WTC11 (cell line): ENCODE measurements around the gene ARHGEF12. TPM values are rescaled to one million over a fixed set of nuclear protein-coding genes. Genes with fewer than 3 reads are reported as not detected.
A peak's percentile ranks its signal among the peaks of the same experiment; 100 is the strongest.

Experiments used
- ATAC-seq: fragments of 200-7000 bp; cut with Tn5 transposase; 2 replicates; pipeline ENCODE4 v1.10.0; 2021; ENCODE audit warnings: mild to moderate bottlenecking, moderate library complexity
- CTCF ChIA-PET: fragments of 300-600 bp; sonication (Branson Sonifier 250); formaldehyde crosslinking; loops from one replicate; lab custom pipeline; 2021; ENCODE audit warnings: antibody characterized with exemption; lab: Charles Lee
- POLR2A ChIA-PET: fragments of 350-600 bp; sonication (Branson Sonifier 250); formaldehyde crosslinking; loops from one replicate; lab custom pipeline; 2021; ENCODE audit warnings: antibody characterized with exemption; lab: Charles Lee
- DNase-seq: peaks from one replicate; pipeline ENCODE4 v3.0.0; 2021; ENCODE audit warnings: low spot score
- H3K27ac Mint-ChIP-seq: 2 replicates; pipeline ENCODE4 v1.8.0; 2021; ENCODE audit warnings: mixed read lengths
- H3K27me3 Mint-ChIP-seq: 2 replicates; pipeline ENCODE4 v1.8.0; 2021; ENCODE audit warnings: low read depth, mild to moderate bottlenecking, moderate library complexity, mixed read lengths
- H3K36me3 Mint-ChIP-seq: 2 replicates; pipeline ENCODE4 v1.8.0; 2021; ENCODE audit warnings: mixed read lengths
- H3K4me1 Mint-ChIP-seq: 2 replicates; pipeline ENCODE4 v1.8.0; 2022; ENCODE audit warnings: mixed read lengths
- H3K4me3 Mint-ChIP-seq: 2 replicates; pipeline ENCODE4 v1.8.0; 2021; ENCODE audit warnings: mild to moderate bottlenecking, moderate library complexity, mixed read lengths
- H3K9me3 Mint-ChIP-seq: 2 replicates; pipeline ENCODE4 v1.8.0; 2021; ENCODE audit warnings: mixed read lengths
- ATF2 ChIP-seq: sonication (generic); formaldehyde crosslinking; IDR thresholded peaks from 2 replicates; pipeline ENCODE4 v1.8.1; 2022; ENCODE audit warnings: low read depth, missing genetic modification reagents, borderline replicate concordance
- CDX4 ChIP-seq: fragments of 250-450 bp; sonication (Bioruptor Pico); IDR thresholded peaks from 2 replicates; pipeline ENCODE4 v1.9.0; 2021; ENCODE audit warnings: moderate library complexity, mild to moderate bottlenecking, inconsistent platforms, borderline replicate concordance
- CTCF ChIP-seq: fragments of 200-600 bp; IDR thresholded peaks from 2 replicates; pipeline ENCODE4 v1.8.0; 2022; ENCODE audit warnings: antibody characterized with exemption
- E2F4 ChIP-seq: sonication (generic); formaldehyde crosslinking; IDR thresholded peaks from 2 replicates; pipeline ENCODE4 v1.8.1; 2022; ENCODE audit warnings: low read depth, mild to moderate bottlenecking, moderate library complexity, missing genetic modification reagents, borderline replicate concordance
- MAX ChIP-seq: sonication (generic); formaldehyde crosslinking; IDR thresholded peaks from 2 replicates; pipeline ENCODE4 v1.8.0; 2022; ENCODE audit warnings: mild to moderate bottlenecking, missing genetic modification reagents
- MLX ChIP-seq: sonication (generic); formaldehyde crosslinking; IDR thresholded peaks from 2 replicates; pipeline ENCODE4 v1.8.1; 2023; ENCODE audit warnings: mild to moderate bottlenecking, missing genetic modification reagents, moderate library complexity
- NFATC4 ChIP-seq: fragments of 250-450 bp; sonication (Bioruptor Pico); IDR thresholded peaks from 2 replicates; pipeline ENCODE4 v1.9.0; 2021; ENCODE audit warnings: mild to moderate bottlenecking
- NR2C2 ChIP-seq: sonication (generic); formaldehyde crosslinking; IDR thresholded peaks from 2 replicates; pipeline ENCODE4 v1.8.0; 2022; ENCODE audit warnings: mild to moderate bottlenecking, missing genetic modification reagents
- STAT6 ChIP-seq: sonication (generic); formaldehyde crosslinking; conservative IDR thresholded peaks from 2 replicates; pipeline ENCODE4 v1.8.1; 2023; ENCODE audit warnings: mild to moderate bottlenecking, low read depth, missing genetic modification reagents, moderate library complexity
- ZNF532 ChIP-seq: fragments of 250-450 bp; sonication (Bioruptor Pico); IDR thresholded peaks from 2 replicates; pipeline ENCODE4 v1.9.0; 2021; ENCODE audit warnings: mild to moderate bottlenecking, borderline replicate concordance
- ZSCAN18 ChIP-seq: fragments of 250-450 bp; sonication (Bioruptor Pico); IDR thresholded peaks from 2 replicates; pipeline ENCODE4 v2.1.2; 2022; ENCODE audit warnings: mild to moderate bottlenecking, moderate library complexity
- total RNA-seq: library from RNA; stranded (reverse); gene quantifications from 3 replicates; pipeline ENCODE4 v1.2.3, GENCODE V29; 2021

Gene ARHGEF12
- total RNA-seq, 1 experiment from 2014 or later, result 35.8 TPM

- no peak for DNase-seq
- Mint-ChIP-seq H3K36me3 (no peaks in the 10 kb centered on the region), H3K4me1 (peaks cover 29% of the 10 kb centered on the region), H3K4me3 (no peak overlapping the region), H3K27me3 (peaks cover 15% of the 10 kb centered on the region), H3K27ac (peak overlapping the region; percentile 48; the same call in 1 of the 2 replicates), H3K9me3 (no peaks in the 10 kb centered on the region)
- ChIA-PET CTCF (interaction anchor here (0.9 to 3.1 kb wide), 7 partner anchors 30 to 412 kb away, joined by 3 to 13 read pairs (median 4); no protein-coding TSS in a partner anchor), POLR2A (no interaction called here)
- TF ChIP-seq NR2C2 (CRISPR knock-in tag), result 0 out of 2 replicates have a peak, but pooled peaks have one; percentile 1
- TF ChIP-seq ATF2 (CRISPR knock-in tag), result no peak
- TF ChIP-seq, all 79 proteins: peak for 1
- peak; percentile 17 for ATAC-seq
Measured at GRCh38 chr11:120517390-120517761, 181.2 kb downstream of the ARHGEF12 start.

GRCh38 chr11:120517801-120518291 is 181.6 kb downstream of the ARHGEF12 start:
- no peaks in the 10 kb centered on the region for H3K9me3 Mint-ChIP-seq
- TF ChIP-seq MLX, result no peak
- no peak for TF ChIP-seq E2F4 (CRISPR knock-in tag)
- no peak for TF ChIP-seq MAX
- TF ChIP-seq ZSCAN18 (CRISPR knock-in tag), result no peak
- no peak for TF ChIP-seq ZNF532 (CRISPR knock-in tag)
- peaks cover 30% of the 10 kb centered on the region for H3K4me1 Mint-ChIP-seq
- no peaks in the 10 kb centered on the region for H3K36me3 Mint-ChIP-seq
- H3K27ac Mint-ChIP-seq, result peak overlapping the region; percentile 48; the same call in 1 of the 2 replicates
- H3K4me3 Mint-ChIP-seq, result no peak overlapping the region
- peaks cover 12% of the 10 kb centered on the region for H3K27me3 Mint-ChIP-seq
- ATAC-seq, result peak; percentile 29
- no peak for DNase-seq
- POLR2A ChIA-PET, result no interaction called here
- CTCF ChIA-PET, result interaction anchor here (1.0 to 3.1 kb wide), 4 partner anchors 29 to 412 kb away, joined by 3 to 13 read pairs (median 4); no protein-coding TSS in a partner anchor

GRCh38 chr11:120518356-120518755 is 182.1 kb downstream of the ARHGEF12 start:
- no peak overlapping the region for H3K4me3 Mint-ChIP-seq
- H3K9me3 Mint-ChIP-seq, result no peaks in the 10 kb centered on the region
- H3K36me3 Mint-ChIP-seq, result no peaks in the 10 kb centered on the region
- DNase-seq, result no peak
- CTCF ChIA-PET, result interaction anchor here (0.9 to 3.1 kb wide), 3 partner anchors 166 to 434 kb away, joined by 3 to 13 read pairs (median 4); no protein-coding TSS in a partner anchor
- H3K27ac Mint-ChIP-seq, result no peak overlapping the region
- POLR2A ChIA-PET, result no interaction called here
- H3K4me1 Mint-ChIP-seq, result peaks cover 35% of the 10 kb centered on the region
- no peak for ATAC-seq
- peaks cover 10% of the 10 kb centered on the region for H3K27me3 Mint-ChIP-seq
- TF ChIP-seq CTCF (no peak), STAT6 (CRISPR knock-in tag) (no peak), CDX4 (CRISPR knock-in tag) (no peak), NFATC4 (CRISPR knock-in tag) (no peak), ZSCAN18 (CRISPR knock-in tag) (no peak)
